Colonic mucosa (tissue), 4 donors: Measurements from ENCODE around the gene FXYD7. TPM values are rescaled to one million over a fixed set of nuclear protein-coding genes. Genes with fewer than 3 reads are reported as not detected.
A peak's percentile ranks its signal among the peaks of the same experiment; 100 is the strongest.
"Not testable (repeated sequence)": the region's sequence is repeated elsewhere in the genome, so short reads cannot be mapped to it uniquely, and the experiment has no call there.

Experiments used
- DNase-seq: peaks from one replicate; pipeline ENCODE4 v3.0.0-alpha.2; 2020
- H3K27ac ChIP-seq: fragments of 200-600 bp; one replicate; pipeline ENCODE4 v1.8.0; 2021
- H3K27me3 ChIP-seq: fragments of 200-600 bp; one replicate; pipeline ENCODE4 v1.8.0; 2021
- H3K36me3 ChIP-seq: fragments of 200-600 bp; one replicate; pipeline ENCODE4 v1.8.0; 2021
- H3K4me1 ChIP-seq: fragments of 200-600 bp; one replicate; pipeline ENCODE4 v1.8.0; 2021; ENCODE audit warnings: mild to moderate bottlenecking
- H3K4me3 ChIP-seq: fragments of 200-600 bp; one replicate; pipeline ENCODE4 v1.8.0; 2021
- H3K9ac ChIP-seq, 2 donors: one replicate each; pipeline ENCODE4 v1.7.0; 2013; ENCODE audit warnings: control low read depth in 2 of 2, low read depth in 2 of 2, low read length in 2 of 2
- H3K9me3 ChIP-seq: fragments of 200-600 bp; one replicate; pipeline ENCODE4 v1.8.0; 2021
- intact Hi-C: fragments of 100-400 bp; cut with DNase I; formaldehyde crosslinking; loops from one replicate; pipeline ENCODE4 v1.14.1; 2022
- total RNA-seq, 2 donors: library from RNA; stranded (reverse); fragmentation: NEBNext Ultra II Directional in 1 of 2; extraction: Animal tissue kit (Norgen Biotek cat#: 25700) in 1 of 2; gene quantifications; one replicate each; pipeline ENCODE4 v1.2.1, GENCODE V29; 2021
- TF ChIP-seq, protein P1 (sequence below): fragments of 200-600 bp; IDR thresholded peaks from one replicate; pipeline ENCODE4 v1.8.0; 2022; ENCODE audit warnings: antibody characterized with exemption, mild to moderate bottlenecking
- donor health status: healthy.
- donor health status: DM: no; HTN: no; CAD: no.
- donor health status: DM: no; HTN: no; CAD: no.

The FXYD7 gene
- total RNA-seq, 2 donors from 2014 or later: 0.47 to 0.61 TPM

DNA sequence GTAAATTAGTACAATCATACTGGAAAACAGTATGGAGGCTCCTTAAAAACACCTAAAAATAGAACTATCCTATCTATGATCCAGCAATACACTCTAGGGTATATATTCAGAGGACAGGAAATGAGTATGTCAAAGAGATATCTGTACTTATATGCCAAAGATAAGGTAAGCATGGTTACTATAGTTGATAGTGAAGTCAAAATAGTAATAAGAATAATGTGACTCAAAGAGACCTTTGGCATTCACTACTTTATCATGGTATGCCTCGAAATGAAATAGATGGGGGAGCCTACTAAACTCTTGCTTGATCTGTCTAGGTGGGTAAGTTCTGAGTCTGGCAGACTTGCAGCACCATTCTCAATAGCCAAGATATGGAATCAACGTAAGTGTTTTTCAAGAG lies 41.8 kb downstream of the FXYD7 start:
- Histone ChIP-seq H3K27me3 (no peaks in the 10 kb centered on the region), H3K36me3 (no peaks in the 10 kb centered on the region), H3K9ac (no peak overlapping the region), H3K9me3 (no peaks in the 10 kb centered on the region), H3K4me1 (no peaks in the 10 kb centered on the region), H3K27ac (no peak overlapping the region), H3K4me3 (no peak overlapping the region)
- TF ChIP-seq, protein P1, sequence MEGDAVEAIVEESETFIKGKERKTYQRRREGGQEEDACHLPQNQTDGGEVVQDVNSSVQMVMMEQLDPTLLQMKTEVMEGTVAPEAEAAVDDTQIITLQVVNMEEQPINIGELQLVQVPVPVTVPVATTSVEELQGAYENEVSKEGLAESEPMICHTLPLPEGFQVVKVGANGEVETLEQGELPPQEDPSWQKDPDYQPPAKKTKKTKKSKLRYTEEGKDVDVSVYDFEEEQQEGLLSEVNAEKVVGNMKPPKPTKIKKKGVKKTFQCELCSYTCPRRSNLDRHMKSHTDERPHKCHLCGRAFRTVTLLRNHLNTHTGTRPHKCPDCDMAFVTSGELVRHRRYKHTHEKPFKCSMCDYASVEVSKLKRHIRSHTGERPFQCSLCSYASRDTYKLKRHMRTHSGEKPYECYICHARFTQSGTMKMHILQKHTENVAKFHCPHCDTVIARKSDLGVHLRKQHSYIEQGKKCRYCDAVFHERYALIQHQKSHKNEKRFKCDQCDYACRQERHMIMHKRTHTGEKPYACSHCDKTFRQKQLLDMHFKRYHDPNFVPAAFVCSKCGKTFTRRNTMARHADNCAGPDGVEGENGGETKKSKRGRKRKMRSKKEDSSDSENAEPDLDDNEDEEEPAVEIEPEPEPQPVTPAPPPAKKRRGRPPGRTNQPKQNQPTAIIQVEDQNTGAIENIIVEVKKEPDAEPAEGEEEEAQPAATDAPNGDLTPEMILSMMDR: no peak
- DNase-seq: no peak
- intact Hi-C loops: no loop called here

DNA sequence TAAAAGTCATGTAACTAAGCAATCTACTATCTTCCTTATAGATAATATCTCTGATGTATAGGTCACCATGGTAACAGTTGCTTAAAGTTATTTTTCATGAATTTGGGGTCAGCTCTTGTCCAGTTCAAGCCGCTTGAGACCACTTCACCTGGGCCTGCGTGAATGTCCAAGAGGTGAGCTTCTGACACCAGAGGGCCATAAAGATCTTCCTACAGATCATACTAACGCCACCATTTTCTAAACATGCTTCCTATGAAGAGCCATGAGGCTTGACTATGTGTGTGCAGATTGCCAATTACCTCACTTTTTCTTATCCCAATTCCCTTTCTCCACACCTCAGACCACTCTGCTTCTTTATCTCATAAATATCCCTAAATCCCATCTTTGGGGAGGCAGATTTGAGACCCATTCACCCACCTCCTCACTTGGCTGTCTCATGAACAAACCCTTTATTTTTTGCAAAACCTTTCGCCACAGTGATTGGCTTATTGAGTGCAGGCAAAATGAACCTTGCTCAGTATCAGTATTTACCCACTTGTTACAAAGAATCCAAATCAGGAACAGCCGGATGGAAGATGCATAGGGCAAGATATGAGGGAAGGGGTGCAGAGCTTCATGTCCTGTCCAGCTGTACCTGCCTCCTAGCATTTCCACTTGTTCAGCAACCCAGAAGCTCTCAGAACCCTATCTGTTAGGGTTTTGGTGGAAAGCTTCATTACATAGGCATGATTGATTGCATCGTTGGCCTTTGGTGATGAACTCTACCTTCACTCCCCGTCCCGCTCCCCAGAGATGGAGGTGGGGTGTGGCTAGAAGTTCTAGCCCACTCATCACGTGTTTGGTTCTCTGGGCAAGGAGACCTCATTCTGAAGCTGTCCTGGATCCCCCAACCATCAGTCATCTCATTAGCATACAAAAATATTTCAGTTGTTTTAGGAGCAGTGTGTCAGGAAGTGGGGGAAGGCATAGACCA lies 51.2 kb downstream of the FXYD7 start:
- no peaks in the 10 kb centered on the region for H3K27me3 ChIP-seq
- no peak overlapping the region for H3K9ac ChIP-seq
- no peak overlapping the region for H3K4me3 ChIP-seq
- H3K27ac ChIP-seq: no peak overlapping the region
- intact Hi-C loops: no loop called here
- H3K36me3 ChIP-seq: no peaks in the 10 kb centered on the region
- TF ChIP-seq, protein P1: no peak
- no peaks in the 10 kb centered on the region for H3K9me3 ChIP-seq
- peak; percentile 6 for DNase-seq
- no peaks in the 10 kb centered on the region for H3K4me1 ChIP-seq

DNA sequence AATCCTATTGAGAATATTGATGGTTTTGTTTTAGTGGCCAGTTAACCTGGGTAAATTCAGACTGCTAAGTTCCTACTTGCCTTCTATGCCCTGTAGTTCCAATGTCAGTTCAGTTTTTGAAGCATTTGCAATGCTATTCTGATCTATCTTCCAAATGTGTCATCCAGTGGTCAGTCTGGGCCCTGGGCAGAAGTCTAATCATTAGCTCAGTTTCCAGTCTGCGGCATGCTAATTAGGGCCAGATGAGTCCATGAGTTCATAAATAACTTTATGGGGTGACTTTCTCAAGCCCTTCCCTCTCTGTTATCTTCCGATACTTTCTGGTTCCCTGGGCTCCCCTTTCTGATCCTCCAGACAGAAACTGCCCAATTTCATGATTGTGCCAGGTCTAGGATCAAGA lies 52.8 kb downstream of the FXYD7 start:
- H3K4me3 ChIP-seq: no peak overlapping the region
- no peak overlapping the region for H3K27ac ChIP-seq

DNA sequence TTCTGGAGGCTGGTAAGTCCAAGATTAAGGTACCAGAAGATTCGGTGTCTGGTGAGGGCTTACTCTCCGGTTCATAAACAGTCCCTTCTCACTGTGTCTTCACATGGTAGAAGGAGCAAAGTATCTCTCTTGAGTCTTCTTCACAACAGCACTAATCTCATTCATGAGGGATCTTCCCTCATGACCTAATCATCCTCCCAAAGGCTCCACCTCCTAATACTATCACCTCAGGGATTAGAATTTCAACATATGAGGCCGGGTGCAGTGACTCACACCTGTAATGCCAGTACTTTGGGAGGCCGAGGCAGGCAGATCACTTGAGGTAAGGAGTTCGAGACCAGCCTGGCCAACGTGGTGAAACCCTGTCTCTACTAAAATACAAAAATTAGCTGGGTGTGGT lies 53.8 kb downstream of the FXYD7 start:
- H3K36me3 ChIP-seq, intact Hi-C loops, H3K4me1 ChIP-seq, H3K9me3 ChIP-seq, H3K27ac ChIP-seq, DNase-seq, H3K9ac ChIP-seq, H3K4me3 ChIP-seq, H3K27me3 ChIP-seq: not testable (repeated sequence)

More for the DNA sequence above, 52.8 kb downstream of the FXYD7 start:
- intact Hi-C loops: no loop called here
- H3K27me3 ChIP-seq: no peaks in the 10 kb centered on the region
- no peak overlapping the region for H3K9ac ChIP-seq
- TF ChIP-seq, protein P1: no peak
- DNase-seq: no peak
- H3K36me3 ChIP-seq: no peaks in the 10 kb centered on the region
- H3K4me1 ChIP-seq: no peaks in the 10 kb centered on the region
- no peaks in the 10 kb centered on the region for H3K9me3 ChIP-seq

DNA sequence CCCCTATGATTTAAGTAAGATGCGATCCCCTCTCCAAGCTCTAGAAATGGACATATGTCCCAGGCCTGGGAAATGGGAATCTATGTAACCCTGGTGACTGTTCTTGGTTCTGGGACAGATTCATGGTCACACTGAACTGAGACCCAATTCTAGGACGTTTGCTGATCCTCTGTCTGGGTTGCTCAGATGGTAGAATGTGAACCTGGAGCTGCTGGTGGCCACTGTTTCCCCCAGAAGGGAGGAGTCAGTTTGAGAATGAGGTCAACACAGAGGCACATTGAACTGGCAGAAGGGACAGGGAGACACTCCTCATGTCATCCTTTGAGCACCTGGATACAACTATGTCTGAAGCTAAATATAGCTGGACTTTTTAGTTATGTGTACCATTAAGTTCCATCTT lies 56.4 kb downstream of the FXYD7 start:
- no peaks in the 10 kb centered on the region for H3K4me1 ChIP-seq
- H3K9me3 ChIP-seq: no peaks in the 10 kb centered on the region
- DNase-seq: no peak
- no peak overlapping the region for H3K4me3 ChIP-seq
- intact Hi-C loops: no loop called here
- H3K27ac ChIP-seq: no peak overlapping the region
- no peaks in the 10 kb centered on the region for H3K27me3 ChIP-seq
- TF ChIP-seq, protein P1: no peak
- H3K9ac ChIP-seq: no peak overlapping the region
- no peaks in the 10 kb centered on the region for H3K36me3 ChIP-seq
